Endometrial microvascular endothelial cells (primary cell): ENCODE measurements around the gene GAB3. TPM values are rescaled to one million over a fixed set of nuclear protein-coding genes. Genes with fewer than 3 reads are reported as not detected.

Experiments
- in situ Hi-C: cut with HindIII; loops from 2 replicates; pipeline ENCODE4 v1.10.0; 2017; ENCODE audit warnings: low sequenced_read_pairs, low pct_unique_long_range_greater_than_20kb; ENCODE audit errors: inconsistent ontology term
- total RNA-seq: library from RNA; depleted of rRNA; stranded (reverse); fragments of >200 nt; gene quantifications from one replicate; pipeline ENCODE4 v1.2.3, GENCODE V29; 2015; ENCODE audit errors: inconsistent ontology term

The GAB3 gene
- total RNA-seq, 1 donor from 2014 or later: 4.3 TPM

- in situ Hi-C loops: no loop called here
These were observed 22.3 kb downstream of the GAB3 start for GRCh38 chrX:154728431-154729190.

GRCh38 chrX:154727871-154728270, 23.0 kb downstream of the GAB3 start:
- in situ Hi-C loops: no loop called here

- in situ Hi-C loops: no loop called here
These were observed 23.5 kb downstream of the GAB3 start for GRCh38 chrX:154727418-154727817.

- in situ Hi-C loops: no loop called here
These were observed 25.7 kb downstream of the GAB3 start for GRCh38 chrX:154724993-154725756.

- in situ Hi-C loops: no loop called here
These were observed 29.7 kb downstream of the GAB3 start for GRCh38 chrX:154721155-154721554.

- in situ Hi-C loops: no loop called here
These were observed 30.8 kb downstream of the GAB3 start for GRCh38 chrX:154720067-154720466.

- in situ Hi-C loops: no loop called here
These were observed 31.7 kb downstream of the GAB3 start for GRCh38 chrX:154719132-154719675.

- in situ Hi-C loops: no loop called here
These were observed 32.3 kb downstream of the GAB3 start for GRCh38 chrX:154718616-154719015.

- in situ Hi-C loops: no loop called here
These were observed 33.1 kb downstream of the GAB3 start for GRCh38 chrX:154717824-154718223.

- in situ Hi-C loops: no loop called here
These were observed 35.1 kb downstream of the GAB3 start for GRCh38 chrX:154715825-154716224.

GRCh38 chrX:154714925-154715324, 36.0 kb downstream of the GAB3 start:
- in situ Hi-C loops: no loop called here

- in situ Hi-C loops: no loop called here
These were observed 37.8 kb downstream of the GAB3 start for GRCh38 chrX:154712781-154713740.

GRCh38 chrX:154711264-154711663, 39.6 kb downstream of the GAB3 start:
- in situ Hi-C loops: no loop called here

- in situ Hi-C loops: no loop called here
These were observed 40.6 kb downstream of the GAB3 start for GRCh38 chrX:154710309-154710708.

- in situ Hi-C loops: no loop called here
These were observed 52.1 kb downstream of the GAB3 start for GRCh38 chrX:154698630-154699248.

GRCh38 chrX:154696676-154697045, 54.2 kb downstream of the GAB3 start:
- in situ Hi-C loops: no loop called here

- in situ Hi-C loops: no loop called here
These were observed 54.8 kb downstream of the GAB3 start for GRCh38 chrX:154695911-154696675.

- in situ Hi-C loops: no loop called here
These were observed 57.5 kb downstream of the GAB3 start for GRCh38 chrX:154693394-154693793.
